HG02852 (cell line): Measurements from ENCODE around the gene SNX19.

Source experiments
- ATAC-seq: cut with Tn5 transposase; IDR thresholded peaks from one replicate; pipeline ENCODE4 v1.9.1; 2021; ENCODE audit warnings: mild to moderate bottlenecking, moderate library complexity; ENCODE audit not compliant: unreplicated experiment

SNX19 gene

GRCh38 chr11:130848361-130849214 lies 67.7 kb downstream of the SNX19 start:
- ATAC-seq = no peak

- no peak for ATAC-seq
Observed at GRCh38 chr11:130847517-130847916, 68.8 kb downstream of the SNX19 start.

GRCh38 chr11:130846606-130847005 lies 69.7 kb downstream of the SNX19 start:
- ATAC-seq = no peak

GRCh38 chr11:130842001-130842400 lies 74.3 kb downstream of the SNX19 start:
- no peak for ATAC-seq

GRCh38 chr11:130840679-130841078 lies 75.6 kb downstream of the SNX19 start:
- no peak for ATAC-seq

GRCh38 chr11:130839981-130840666 lies 76.2 kb downstream of the SNX19 start:
- no peak for ATAC-seq

GRCh38 chr11:130837194-130837593 lies 79.1 kb downstream of the SNX19 start:
- no peak for ATAC-seq

- ATAC-seq = no peak
Observed at GRCh38 chr11:130834886-130835285, 81.4 kb downstream of the SNX19 start.

- no peak for ATAC-seq
Observed at GRCh38 chr11:130832566-130833425, 83.5 kb downstream of the SNX19 start.

GRCh38 chr11:130831976-130832375 lies 84.3 kb downstream of the SNX19 start:
- ATAC-seq = no peak

- ATAC-seq = no peak
Observed at GRCh38 chr11:130831506-130831905, 84.8 kb downstream of the SNX19 start.

GRCh38 chr11:130830566-130830965 lies 85.7 kb downstream of the SNX19 start:
- ATAC-seq = no peak

GRCh38 chr11:130829920-130830511 lies 86.3 kb downstream of the SNX19 start:
- ATAC-seq = no peak

GRCh38 chr11:130828741-130829140 lies 87.5 kb downstream of the SNX19 start:
- ATAC-seq = no peak

- no peak for ATAC-seq
Observed at GRCh38 chr11:130827451-130828377, 88.6 kb downstream of the SNX19 start.

- ATAC-seq = no peak
Observed at GRCh38 chr11:130826572-130826971, 89.7 kb downstream of the SNX19 start.

- ATAC-seq = no peak
Observed at GRCh38 chr11:130825983-130826382, 90.3 kb downstream of the SNX19 start.

- no peak for ATAC-seq
Observed at GRCh38 chr11:130825561-130825960, 90.7 kb downstream of the SNX19 start.
